GM12892 (cell line): Measurements from ENCODE around the gene TMEM9.

Experiments
- DNase-seq: peaks from one replicate; pipeline ENCODE4 v3.0.0; 2011; ENCODE audit not compliant: insufficient read length
- FAIRE-seq: peaks from 2 replicates; lab custom pipeline; 2011; peaks lifted over from hg19 to GRCh38; lab: Jason Lieb, UNC
- POLR2A ChIP-seq: IDR thresholded peaks from 2 replicates; pipeline ENCODE4 v1.6.1; 2011; ENCODE audit warnings: low read depth, low read length, control low read depth
- POLR2AphosphoS5 ChIP-seq: IDR thresholded peaks from 2 replicates; pipeline ENCODE4 v1.6.1; 2011; ENCODE audit warnings: low read depth, low read length, control low read depth
- TAF1 ChIP-seq: IDR thresholded peaks from 2 replicates; pipeline ENCODE4 v1.6.1; 2011; ENCODE audit warnings: low read depth, mild to moderate bottlenecking, control low read depth, low read length, borderline replicate concordance

TMEM9 gene

DNA sequence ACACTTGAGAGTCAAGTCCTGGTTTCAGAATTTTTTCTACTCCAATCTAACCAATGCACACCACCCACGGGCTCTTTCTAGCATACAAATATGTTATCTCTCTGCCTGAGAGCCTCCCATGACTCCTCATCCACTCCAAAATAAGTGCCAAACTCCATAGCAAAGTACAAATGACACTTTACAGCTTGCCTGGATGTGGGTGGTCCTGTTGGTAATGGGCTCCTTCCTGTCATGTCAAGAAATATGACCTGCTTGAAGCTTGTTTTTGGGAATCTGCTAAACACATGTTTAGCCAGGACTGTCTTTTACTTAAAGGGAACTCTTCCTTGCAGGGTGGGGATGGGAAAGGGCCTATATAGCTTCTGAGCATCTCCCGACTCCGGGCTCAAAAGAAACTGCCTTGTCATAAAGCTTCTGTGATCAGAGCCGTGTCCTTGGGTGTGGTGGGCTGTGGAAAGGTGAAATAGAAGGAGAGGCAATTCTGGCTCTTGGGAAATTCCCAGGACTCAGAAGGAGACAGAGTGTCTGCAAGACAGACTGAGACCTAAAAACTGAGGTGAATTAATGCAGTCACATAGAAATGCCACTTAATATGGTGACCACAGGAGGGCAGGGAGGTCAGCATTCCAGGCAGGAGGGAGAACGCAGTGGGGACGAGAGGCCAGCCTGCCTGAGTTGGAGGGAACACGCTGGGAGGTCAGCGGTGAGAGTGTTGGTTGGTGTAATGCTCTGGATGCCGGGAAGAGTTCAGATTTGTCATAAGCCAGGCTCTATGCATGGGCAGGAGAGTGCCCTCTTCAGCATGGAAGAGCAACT lies 30.2 kb upstream of the TMEM9 start:
- TF ChIP-seq TAF1 (no peak), POLR2AphosphoS5 (no peak), POLR2A (no peak)
- FAIRE-seq (no peak), DNase-seq (no peak)

DNA sequence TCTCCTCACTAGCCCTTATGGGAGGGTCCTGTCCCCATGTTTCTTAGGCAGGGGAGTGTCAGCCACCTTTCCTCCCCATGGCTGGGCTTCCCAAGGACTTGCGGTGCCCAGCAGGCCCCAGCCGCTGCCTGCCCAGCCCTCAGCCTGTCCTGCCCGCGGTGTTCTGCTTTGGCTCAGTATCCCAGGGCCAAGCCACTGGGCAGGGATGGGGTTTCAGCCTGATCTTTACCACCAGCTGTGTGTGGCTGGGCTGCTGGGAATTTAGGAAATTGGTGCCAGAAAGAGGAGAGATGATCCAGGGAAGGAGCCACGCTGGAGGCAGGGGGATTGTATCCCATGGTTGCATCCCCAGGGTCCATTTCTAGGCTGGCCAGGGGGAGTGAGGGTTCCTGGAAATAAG lies 29.5 kb upstream of the TMEM9 start:
- no peak for FAIRE-seq
- TF ChIP-seq POLR2AphosphoS5 (no peak), TAF1 (no peak), POLR2A (no peak)
- DNase-seq = no peak

DNA sequence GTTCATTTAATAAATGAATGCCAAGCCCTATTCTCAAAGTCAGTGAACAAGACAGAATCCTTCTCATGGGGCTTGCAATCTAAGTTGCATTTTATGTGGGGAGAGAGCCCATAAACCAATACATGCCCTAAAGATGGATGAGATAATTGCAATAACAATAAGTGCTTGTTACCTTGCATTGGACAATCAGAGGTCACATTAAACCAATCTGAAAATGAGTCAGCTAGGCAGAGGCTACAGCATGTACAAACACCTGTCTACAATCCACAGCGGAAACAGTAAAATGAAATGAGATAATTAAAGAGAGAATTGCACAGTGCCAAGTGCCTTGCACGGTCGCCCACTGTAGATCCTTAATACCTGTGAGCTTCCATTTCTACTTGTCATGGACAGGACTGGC lies 28.9 kb upstream of the TMEM9 start:
- FAIRE-seq = no peak
- DNase-seq = no peak
- TF ChIP-seq POLR2A (no peak), POLR2AphosphoS5 (no peak), TAF1 (no peak)

DNA sequence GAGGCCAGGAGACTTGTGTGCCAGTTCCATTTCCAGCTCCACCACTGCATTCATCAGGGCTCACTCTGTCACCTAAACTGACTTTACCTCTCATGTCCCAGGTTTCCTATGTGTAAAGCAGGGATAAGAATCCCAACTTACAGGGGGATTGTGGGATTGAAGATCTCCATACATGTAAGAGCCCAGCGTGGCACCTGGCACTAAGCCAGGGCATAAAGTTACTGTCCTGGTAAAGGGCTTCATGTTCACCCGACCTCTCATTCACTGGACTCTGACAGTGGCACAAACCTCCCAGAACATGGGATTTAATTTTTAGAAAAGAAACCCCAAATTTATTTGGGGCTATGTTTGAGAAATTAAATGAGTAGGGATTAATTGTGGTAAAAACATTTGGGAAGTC lies 27.5 kb upstream of the TMEM9 start:
- TF ChIP-seq POLR2AphosphoS5 (no peak), POLR2A (no peak), TAF1 (no peak)
- DNase-seq (no peak), FAIRE-seq (no peak)

DNA sequence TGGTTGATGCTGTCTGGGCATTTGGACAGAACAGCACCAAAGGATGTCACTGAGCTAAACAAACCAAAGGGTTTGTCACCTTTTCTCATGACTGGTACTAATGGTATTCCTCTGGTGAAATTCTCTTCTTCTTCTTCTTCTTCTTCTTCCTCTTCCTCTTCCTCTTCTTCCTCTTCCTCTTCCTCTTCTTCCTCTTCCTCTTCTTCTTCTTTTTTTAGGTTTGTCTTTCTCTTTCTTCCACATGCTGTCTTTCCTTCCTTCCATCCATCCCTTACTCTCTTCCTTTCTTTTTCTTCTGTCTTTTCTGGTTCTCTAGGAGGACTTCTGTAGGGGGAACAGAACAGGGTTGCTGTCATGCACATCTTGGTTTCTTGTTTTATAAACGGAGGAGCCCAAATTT lies 27.0 kb upstream of the TMEM9 start:
- no peak for FAIRE-seq
- TF ChIP-seq TAF1 (no peak), POLR2A (no peak), POLR2AphosphoS5 (no peak)
- DNase-seq = no peak

DNA sequence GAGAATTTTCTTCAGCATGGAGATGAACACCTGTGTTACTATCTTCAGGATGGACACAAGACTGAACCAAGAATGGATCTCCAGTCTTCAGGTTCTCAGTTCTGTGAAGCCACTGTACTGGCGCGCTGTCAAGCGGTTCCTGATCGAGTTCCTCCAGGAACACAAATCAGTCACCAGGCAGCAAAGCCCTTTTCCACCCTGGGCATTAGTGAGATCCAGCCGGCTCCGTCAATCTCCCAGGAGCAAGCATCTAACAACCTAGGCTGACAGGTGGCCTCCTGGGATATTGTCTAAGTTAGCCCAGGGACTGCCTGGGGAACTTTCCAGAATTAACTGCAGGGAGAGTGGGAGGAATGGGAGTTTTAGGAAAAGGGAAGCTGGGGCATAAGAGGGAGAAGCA lies 26.6 kb upstream of the TMEM9 start:
- FAIRE-seq = no peak
- TF ChIP-seq TAF1 (no peak), POLR2AphosphoS5 (no peak), POLR2A (no peak)
- no peak for DNase-seq

DNA sequence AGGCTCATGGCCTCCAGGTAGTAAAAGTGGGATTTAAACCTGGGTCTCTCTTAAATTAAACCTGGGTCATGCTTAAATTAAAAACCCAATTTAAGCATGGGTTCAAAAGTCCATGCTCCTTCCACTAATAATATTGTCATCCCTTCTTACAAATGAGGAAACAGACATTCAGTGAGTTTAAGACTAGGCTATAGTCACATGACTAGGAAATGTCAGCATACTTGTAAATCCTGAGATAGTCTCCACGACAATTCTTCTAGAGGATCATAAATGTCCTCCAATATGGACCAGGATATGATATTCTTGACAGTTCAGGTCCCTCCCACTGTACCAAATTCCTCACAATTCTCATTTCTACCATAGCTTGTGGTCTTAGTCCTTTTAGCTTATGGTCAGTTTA lies 25.9 kb upstream of the TMEM9 start:
- no peak for DNase-seq
- no peak for FAIRE-seq
- TF ChIP-seq POLR2AphosphoS5 (no peak), TAF1 (no peak), POLR2A (no peak)

DNA sequence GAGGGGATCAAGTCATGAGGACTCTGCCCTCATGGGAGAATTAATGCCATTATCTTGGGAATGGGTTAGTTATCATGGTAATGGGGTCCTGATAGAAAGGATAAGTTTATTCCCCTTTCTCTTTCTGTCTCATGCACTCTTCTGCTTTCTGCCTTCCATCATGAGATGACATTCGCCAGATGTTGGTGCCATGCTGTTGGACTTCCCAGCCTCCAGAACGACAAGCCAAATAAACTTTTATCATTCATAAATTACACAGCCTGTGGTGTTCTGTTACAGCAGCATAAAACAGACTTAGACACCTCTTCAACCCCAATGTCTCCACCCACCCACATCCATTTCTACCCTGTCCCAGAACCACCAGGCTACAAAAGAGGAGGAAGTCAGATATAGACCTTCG lies 24.4 kb upstream of the TMEM9 start:
- FAIRE-seq (no peak), DNase-seq (no peak)
- TF ChIP-seq POLR2A = no peak
- no peak for TF ChIP-seq POLR2AphosphoS5
- TF ChIP-seq TAF1 = no peak

DNA sequence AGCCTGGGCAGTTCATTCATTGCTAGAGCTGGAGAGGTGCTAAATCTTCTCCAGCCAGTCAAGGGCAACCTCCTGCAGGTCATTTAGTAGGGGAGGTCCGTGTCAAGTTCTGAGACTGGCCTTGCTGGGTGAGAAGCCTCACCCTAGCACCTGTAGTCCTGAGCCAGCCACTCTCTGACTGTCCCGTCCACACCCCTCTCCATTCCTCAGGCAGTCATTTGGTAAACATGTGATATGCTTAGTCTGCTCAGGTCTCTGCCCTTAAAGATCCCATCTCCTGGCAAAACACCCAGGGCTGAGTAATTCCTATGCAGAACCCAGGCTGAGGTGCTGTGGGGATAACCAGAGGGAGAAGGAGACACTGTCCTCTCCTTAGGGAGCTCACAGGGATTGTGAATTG lies 22.7 kb upstream of the TMEM9 start:
- DNase-seq (no peak), FAIRE-seq (no peak)
- TF ChIP-seq POLR2A (no peak), TAF1 (no peak), POLR2AphosphoS5 (no peak)

DNA sequence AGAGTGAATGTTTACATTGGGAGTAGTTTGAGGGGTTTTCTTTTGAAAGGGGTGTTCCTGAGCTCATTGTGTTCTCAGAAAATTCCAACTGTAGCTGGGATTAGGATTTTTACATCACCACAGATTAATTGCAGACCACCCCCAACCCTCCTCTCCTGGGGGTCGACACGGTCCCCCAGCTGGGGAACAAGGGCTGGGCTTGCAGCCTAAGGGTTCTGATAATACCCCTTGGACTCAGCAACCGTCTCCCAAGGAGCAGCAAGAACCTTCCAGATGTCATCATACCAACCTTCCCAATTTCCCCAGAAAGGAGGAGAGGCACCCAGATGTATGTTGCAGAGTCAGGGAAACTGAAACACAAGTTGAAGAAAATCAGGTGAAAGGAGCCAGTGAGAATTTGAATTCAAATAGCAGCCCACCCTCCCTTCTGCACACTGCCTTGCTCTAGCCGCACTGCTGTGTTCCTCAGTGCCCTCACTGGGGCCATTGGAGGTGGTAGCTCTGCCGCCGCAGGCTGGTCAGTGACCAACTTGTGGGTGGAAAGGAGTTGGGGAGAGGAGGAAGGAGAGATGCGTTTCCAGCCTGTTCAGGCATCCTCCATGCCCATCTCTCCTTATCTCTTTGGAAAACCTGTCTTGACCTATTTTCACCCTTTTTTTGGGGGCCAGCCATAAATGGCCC lies 21.7 kb upstream of the TMEM9 start:
- TF ChIP-seq POLR2AphosphoS5 (no peak), POLR2A (no peak), TAF1 (no peak)
- FAIRE-seq (no peak), DNase-seq (no peak)

DNA sequence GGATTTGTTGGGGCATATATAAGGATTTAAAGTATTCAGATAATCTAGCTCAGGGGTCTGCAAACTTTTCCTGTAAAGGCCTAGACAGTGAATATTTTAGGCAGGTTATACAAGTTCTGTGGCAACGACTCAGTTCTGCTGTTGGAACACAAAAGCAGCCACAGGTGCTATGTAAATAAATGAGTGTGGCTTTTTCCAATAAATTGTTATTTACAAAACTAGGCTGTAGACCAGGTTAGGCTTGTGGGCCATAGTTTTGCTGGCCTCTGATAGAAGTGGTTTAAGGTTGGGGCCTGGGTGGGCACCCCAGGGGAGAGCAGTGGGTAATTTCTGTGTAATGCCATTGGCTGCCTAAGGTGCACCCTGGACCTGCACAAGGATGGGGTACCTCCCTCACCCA lies 19.5 kb upstream of the TMEM9 start:
- TF ChIP-seq TAF1 (no peak), POLR2AphosphoS5 (no peak), POLR2A (no peak)
- FAIRE-seq (no peak), DNase-seq (no peak)

DNA sequence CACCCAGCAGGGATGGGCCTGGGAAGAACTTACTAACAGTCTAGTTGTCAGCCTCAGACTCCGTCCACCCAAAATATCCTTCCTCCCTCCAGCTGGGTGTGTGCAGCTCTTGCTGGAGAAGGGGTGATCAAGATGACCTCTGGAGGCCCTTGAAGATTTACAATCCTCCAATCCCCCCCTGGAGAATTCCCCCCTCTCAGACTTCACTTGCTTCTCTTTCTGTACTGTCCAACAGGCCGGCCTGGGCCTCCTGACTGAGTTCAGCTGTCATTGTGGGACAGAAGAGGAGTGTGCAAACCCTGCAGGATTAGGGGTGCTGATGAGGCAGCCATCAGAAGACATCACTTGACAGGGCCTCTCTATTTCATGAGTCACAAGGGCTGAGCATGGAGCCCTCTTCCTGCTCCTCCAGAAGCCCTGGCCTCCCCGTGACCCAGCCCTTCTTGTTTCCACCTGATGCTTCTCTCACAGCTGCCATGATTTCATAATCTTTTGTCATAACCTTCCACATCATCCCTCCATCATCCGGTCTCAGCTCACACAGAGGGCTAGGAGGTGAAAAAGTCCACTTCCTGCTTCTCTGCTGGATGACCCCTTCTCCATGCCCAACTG lies 18.8 kb upstream of the TMEM9 start:
- no peak for FAIRE-seq
- no peak for DNase-seq
- TF ChIP-seq POLR2AphosphoS5 (no peak), POLR2A (no peak), TAF1 (no peak)
